Hepatocyte (in vitro differentiated cells): ENCODE measurements around the gene XIRP2.

Experiments
- CTCF ChIP-seq: fragments of 200-600 bp; sonication (generic); IDR thresholded peaks from 2 replicates; pipeline ENCODE4 v1.5.1; 2016; ENCODE audit warnings: antibody characterized with exemption, mild to moderate bottlenecking; ENCODE audit not compliant: poor library complexity
- EZH2 ChIP-seq: fragments of 200-600 bp; sonication (generic); IDR thresholded peaks from 2 replicates; pipeline ENCODE4 v1.6.1; 2016; ENCODE audit warnings: antibody characterized with exemption, mild to moderate bottlenecking, borderline replicate concordance

GRCh38 chr2:167191588-167191987 is 303.3 kb downstream of the XIRP2 start:
- no peak for TF ChIP-seq CTCF
- TF ChIP-seq EZH2: no peak
